Cerebellar cortex (tissue), 1 donor: ENCODE measurements around the gene EVI5.

Source experiments
- DNase-seq: peaks from one replicate; pipeline ENCODE4 v3.0.0-alpha.2; 2015; ENCODE audit warnings: low spot score

Gene EVI5

DNA sequence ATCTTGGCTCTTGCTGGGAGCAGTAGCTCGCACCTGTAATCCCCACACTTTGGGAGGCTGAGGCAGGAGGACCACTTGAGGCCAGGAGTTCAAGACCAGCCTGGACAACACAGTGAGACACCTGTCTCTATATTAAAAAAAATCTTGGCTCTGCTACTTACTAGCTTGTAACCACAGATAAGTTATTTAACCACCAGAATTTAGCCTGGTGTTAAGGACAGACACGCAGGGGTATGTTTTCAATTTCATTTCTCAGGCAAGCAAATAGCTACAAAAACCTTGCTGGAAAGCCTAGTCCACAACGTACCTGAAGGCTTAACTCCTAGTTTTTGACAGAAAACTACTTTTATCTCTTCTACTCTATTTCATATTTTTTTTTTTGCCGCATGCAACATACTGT lies 273.4 kb downstream of the EVI5 start:
- no peak for DNase-seq

DNA sequence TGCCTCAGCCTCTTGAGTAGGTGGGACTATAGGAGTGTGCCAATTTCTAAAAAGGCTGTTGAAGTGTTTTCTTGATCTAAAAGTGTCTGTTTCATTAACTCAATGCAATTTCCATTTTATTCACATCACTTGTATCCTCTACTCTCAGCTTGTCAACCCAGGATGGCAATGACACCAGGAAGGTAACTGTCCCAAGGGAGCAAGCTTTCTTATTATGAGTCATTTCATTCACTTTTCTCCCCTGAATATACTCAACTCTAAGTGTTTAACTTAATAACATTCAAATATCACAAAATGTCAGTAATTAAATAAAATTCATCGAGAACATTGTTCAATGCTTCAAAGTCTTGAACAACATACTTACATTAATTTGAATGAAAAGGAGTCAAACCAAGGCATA lies 275.3 kb downstream of the EVI5 start:
- no peak for DNase-seq

DNA sequence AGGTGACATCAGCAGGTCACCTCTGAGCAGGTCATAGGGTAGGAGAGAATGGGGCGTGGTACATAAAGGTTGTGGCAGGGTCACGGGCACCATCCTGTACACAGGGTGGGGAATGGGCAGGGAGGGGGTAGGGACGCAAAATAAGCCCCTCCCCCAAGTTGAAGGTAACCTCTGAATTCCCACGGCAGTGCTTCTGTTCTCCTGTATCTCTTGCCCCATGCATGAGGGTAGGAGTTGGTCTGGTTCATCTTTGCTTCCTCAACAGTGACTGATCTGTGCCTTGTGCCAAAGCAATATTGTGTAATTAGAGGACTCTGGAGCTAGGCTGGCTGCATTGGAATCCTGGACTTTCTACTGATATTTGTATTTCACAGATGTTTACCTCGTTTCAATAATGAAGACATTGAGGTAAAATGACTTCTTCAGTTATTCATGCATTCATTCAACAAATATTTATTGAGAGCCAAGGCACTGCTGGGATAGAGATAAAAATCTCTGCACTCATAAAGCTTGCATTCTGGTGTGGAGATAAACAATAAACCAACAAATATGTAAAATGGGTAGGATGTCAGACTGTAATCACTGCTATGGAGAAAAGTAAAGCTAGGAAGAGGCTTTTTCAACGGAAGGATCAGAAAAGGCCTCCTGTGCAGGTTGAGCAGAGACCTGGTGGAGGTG lies 279.8 kb downstream of the EVI5 start:
- no peak for DNase-seq

DNA sequence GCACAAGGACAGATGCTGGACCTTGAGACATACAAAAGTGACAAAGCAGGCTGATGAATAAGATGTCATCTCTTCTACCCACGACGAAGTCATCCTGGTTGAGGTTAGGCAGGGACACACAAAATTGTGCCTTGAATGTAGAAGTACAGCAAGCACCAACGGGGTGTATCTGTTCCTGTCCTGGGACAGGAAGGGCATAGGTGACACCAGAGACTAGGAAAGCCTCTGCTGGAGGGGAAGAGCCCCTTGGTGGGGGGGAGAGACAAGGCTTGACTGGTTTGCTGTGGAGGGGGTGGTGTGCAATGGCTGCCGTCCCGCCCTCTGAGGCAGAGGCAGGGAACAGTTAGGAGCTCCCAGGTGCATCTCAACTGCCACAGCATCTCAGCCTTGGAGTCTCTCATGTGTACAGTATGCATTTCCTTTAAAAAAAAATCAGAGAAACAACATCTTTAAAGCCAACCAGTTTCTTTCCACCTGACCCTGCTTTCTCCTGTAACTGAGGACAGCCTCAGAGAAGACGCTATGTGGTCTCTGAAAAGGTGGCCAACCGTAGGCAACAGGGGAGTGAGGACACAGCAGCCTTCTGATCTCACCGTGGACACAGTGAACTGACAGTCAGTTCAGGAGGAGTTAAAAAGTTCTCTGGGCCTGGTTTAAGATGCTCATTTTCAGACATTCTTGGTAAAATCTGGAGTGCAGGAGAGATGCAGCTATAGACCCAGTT lies 280.5 kb downstream of the EVI5 start:
- no peak for DNase-seq

DNA sequence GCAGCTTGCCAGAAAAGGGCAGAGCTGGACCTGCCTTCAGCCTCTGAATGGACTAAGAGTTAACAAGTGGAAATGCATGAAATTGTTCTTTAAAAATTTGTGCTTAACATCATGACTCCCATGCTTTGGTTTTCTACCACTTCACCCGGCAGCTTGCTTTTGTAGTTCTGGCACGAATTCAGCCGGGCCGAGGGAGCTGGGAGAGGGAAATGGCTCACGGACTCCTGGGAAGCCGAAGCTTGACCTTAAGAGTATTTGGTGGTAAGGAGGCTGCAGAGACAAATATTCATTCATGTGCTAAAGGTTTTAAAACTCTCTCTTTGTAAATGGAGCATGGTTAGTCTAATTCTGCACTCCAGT lies 281.0 kb downstream of the EVI5 start:
- no peak for DNase-seq

DNA sequence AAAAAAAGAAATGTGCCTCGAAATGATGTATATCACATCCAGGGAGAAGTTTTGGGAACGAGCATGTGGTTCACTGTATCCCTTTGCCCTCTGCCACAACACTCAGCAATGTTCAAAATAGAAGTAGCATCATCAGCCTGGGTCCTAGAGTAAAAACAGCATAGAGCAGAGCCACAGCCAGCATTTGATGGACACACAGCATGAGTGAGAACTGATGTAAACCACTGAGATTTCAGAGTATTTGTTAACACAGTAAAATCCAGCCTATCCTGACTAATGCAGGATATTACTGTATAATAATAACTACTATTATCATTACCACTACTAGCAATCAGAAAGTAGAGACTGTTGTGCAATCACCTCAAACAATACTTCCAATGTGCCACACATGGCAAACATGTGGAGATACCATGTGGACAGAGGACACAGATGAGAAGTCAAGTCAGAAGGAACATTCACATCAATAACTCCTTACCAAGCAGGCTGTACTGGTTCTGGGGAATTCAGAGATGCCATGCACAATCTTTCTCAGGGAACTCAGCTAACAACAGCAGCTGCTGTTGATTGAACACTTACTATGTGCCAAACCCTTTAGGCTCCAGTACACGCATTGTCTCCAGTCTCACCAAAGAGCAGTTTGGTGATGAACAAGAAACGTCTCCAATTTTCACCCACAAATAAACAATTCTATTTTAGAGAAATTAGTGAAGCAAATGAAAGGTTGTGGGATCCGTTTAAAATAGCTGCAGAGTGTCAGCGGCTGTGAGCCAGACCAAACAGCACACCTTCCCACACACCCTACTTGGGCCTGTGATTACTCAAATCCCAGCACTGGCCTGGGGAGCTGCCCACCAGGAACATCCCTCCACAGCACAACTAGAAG lies 281.6 kb downstream of the EVI5 start:
- DNase-seq = no peak

DNA sequence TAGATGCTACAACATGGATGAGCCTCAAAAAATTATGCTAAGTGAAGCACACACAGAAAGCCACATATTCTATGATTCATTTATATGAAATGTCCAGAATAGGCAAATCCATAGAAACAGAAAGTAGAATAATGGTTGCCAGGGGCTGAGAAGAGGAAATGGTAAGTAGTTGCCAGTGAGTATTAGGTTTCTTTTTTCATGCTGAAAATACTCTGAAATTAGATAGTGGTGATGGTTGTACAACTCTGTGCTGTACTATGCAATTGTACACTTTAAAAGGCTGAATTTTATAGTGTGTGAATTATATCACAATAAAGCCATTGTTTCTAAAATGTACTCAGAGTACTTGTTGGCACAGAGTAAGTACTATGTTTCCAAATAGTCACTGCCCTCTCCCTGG lies 282.7 kb downstream of the EVI5 start:
- DNase-seq = no peak

DNA sequence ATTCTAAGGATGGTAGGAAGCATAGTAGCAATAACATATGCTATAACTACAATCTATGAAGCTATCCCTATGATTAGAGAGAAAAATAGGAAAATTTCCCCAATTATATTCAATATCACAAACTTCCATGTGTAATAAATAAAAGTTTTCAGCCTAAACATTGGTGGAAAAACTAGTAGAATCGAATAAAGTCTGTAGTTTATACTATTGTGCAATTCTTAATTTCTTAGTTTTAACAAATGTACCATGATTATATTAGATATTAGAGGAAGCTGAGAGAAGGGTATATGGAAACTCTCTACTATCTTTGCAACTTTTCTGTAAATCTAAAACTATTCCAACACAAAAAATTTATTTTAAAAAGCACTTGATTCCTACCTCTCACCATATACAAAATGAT lies 284.4 kb downstream of the EVI5 start:
- no peak for DNase-seq

DNA sequence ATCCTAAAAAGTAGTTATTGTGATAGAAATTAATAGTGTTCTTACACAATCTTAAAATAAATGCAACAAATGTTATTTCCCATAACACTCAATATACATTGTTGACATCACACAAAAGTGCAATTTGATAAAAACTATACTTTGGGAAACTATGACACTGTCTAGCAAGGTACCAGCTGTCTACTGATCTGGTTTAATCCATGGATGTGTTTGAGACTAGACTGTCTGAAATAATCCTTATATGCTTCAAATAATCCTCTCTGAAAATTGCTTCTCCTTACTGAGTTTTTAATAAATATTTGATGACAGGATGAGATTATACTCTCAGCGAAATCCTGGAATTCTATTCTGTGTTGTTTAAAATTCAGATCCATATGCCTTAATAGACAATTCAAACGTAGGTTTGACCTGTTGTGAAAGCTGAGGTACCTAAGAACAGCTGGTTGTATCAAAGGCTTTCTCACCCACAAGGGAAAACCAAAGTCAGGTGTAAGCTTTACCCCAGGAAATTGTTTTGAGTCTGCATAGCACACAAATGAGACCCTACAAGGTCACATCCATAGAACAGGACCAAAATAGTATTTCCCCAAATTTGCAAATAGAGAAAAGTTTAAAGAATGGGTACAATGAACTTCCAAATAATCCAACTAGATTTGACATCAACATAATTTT lies 289.4 kb downstream of the EVI5 start:
- no peak for DNase-seq

DNA sequence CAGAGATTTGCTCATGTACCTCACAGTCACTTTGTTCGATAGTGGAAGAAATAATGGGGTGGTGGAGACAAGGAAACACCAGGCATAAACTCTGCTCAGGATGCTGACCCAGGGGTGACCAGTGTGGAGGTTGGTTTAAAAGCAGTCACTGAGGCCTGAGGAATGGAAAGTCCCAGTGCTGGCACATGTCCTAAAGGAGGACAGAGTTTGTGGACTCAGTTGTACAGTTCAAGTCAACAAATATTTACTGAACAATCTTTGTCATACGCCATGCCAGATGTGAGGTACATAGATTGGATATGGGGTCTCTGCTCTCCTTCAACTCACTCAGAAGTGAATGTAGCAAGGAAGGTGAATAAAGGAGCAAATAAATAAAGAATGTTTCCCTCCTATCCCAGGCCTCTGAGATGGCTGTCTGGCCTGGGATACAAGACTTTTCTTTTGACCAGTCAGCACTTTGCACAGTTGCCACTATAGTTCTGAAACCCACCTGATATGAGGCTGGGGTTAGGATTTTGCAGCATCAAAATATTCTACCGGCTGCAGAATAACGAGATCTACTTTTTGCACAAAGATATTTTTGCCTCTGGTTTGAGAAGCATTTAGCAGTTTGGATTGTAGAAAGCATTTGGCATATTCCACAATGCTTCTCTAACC lies 290.3 kb downstream of the EVI5 start:
- DNase-seq = no peak

DNA sequence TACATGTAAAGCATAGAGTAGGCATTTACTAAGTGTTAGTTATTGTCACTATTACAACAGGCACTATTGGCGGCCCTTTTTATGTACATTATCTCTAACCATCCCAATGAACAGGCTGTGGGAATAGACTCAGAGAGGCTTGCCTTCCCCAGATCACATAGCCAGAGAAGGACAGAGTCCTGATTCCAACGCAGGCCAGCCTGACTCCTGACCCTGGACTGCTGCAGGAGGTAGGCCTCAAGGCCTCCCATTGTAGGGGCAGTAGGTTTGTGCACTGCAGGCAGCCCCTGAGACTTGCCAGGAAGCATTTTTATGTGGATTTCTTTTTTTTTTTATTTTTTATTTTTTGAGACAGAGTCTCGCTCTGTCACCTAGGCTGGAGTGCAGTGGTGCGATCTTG lies 291.8 kb downstream of the EVI5 start:
- no peak for DNase-seq

DNA sequence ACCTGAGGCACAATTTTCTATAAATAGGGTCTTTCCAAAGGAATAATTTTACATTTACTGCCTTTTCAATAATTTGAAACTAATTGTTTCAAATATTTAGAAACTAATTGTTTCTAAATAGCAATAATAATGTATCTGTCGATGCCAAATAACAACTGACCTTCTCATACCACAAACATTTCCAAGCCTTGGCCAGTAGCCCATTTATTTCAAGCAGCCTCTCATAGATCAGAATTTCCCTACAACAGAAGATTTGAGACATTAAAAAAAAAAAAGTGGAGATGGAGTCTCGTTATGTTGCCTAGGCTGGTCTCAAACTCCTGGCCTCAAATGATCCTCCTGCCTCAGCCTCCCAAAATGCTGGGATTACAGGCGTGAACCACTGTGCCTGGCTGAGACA lies 296.1 kb downstream of the EVI5 start:
- DNase-seq = no peak

DNA sequence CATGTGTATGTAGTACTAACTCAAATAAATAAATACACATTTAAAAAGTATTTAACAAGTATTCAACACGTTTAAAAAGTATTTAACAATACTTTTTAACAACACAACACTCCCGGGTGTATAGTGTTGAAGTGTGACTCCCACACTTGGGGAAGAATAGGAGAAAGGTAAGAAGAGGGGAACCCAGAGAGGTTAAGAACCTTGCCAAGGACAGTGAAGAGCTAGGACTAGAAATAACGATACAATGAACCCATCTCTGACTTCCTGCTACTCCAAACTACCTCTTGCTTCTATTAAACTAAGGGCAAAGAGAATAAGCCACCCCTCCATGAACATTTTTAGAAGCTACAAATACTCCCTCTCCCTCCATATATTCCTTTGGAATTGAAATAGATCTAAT lies 296.5 kb downstream of the EVI5 start:
- no peak for DNase-seq

DNA sequence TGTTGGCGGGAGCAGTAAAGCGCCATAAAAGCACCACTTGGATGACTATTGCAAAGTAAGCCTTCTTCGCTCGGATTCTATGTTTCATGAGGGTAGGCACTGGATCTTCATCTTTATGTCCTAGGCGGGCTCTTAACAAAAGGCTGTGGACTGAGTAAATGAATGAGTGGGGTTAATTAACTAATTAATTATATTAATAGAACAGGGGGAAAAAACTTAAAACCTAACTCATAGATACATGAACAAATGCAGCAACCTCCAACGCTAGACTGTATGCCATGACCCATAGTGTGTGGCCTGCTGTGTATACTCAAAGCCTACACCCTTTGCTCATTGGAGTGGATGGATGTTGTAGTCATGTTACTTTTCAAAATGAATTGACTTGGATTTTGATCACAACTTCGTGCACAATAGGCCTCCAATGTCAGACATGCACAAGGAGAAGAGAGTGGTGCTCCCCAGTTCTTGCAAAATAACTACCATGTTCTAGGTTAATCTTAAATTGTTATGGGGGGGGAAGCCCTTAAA lies 297.8 kb downstream of the EVI5 start:
- no peak for DNase-seq

DNA sequence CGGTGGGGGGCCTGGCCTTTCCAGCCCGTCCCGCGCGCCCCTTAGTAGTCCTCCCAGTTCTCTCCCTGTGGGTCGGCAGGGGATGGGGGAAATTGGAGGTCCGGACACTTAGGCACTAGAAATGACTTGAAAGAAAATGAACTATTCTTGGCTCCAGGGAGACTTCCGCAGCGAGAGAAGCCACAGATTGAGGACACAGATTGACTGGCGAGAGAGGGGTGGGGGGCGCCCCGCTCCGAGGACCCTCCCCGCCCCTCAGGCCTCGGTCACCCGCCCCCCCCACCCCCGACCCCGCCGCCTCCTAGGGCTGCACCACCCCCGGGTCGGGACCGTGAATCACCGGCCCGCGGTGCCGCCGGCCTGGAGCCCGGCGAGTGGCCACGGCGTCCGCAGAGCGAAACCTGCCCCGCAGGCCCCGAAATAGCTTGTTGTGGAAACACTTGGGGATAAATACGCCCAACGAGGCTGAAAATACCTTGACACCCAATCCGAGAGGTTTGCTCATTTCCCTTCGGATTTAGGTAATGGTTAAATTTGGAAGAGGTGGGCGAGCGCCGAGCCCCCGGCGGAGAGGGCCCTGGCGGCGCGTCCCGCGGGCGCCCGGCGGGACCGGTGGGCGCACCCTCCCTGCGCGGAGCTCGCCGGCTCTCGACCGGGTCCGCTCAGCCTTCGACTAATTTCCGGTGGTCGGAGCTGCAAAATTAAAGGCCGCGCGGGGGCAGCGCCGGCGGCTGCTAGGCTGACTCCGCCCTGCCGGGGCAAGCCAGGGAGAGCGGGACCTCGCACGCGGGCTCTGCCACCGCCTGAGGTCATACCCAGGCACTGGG lies 298.4 kb downstream of the EVI5 start, which contains the start of gene GFI1:
Gene GFI1 (minus strand): TSS at position 675 of the 827 bp plus-strand sequence. CDS start 3,438 bp downstream, outside the sequence.
- DNase-seq = no peak

DNA sequence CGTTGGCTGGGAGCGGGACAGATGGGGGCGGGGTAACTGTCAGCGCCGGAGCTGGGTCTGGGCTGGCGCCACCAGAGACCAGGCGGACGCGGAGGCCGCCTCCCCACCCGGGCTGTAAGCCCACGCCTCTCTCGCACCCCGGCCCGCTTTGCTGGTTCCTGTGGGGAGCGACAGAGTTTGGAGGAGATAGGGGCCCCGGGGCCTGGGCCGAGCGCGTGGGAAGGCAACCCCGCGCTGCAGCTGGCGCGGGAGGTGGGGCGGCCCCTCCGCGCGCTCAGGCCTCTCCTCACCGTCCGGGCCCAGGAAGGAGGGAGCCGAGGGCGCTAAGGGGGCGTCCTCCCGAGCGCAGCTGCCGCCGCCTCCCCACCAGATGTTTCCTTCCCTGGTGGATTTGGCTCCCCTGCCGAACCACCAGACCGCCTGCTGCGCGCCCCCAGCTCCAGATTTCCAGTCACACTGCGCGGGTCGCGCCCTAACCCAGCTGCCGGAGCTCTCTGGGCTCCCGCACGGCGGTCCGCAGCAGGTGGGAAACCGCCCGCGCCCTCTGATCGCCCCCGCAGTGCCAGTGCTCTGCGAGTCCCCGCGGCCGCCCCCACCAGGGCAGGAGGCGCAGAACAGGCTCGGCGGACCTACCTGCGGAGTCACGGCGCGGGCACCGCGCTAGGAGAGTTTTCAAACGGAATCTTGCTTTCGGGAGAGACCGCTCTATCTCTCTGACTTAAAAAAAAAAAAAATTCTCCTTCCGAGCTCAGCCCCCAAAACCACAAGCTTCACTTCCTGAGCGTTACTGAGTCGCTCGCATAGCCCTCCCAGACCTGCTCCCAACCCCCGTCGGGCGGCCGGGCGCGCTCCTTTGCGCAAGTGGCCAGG lies 299.3 kb downstream of the EVI5 start:
- peak; percentile 14 for DNase-seq

DNA sequence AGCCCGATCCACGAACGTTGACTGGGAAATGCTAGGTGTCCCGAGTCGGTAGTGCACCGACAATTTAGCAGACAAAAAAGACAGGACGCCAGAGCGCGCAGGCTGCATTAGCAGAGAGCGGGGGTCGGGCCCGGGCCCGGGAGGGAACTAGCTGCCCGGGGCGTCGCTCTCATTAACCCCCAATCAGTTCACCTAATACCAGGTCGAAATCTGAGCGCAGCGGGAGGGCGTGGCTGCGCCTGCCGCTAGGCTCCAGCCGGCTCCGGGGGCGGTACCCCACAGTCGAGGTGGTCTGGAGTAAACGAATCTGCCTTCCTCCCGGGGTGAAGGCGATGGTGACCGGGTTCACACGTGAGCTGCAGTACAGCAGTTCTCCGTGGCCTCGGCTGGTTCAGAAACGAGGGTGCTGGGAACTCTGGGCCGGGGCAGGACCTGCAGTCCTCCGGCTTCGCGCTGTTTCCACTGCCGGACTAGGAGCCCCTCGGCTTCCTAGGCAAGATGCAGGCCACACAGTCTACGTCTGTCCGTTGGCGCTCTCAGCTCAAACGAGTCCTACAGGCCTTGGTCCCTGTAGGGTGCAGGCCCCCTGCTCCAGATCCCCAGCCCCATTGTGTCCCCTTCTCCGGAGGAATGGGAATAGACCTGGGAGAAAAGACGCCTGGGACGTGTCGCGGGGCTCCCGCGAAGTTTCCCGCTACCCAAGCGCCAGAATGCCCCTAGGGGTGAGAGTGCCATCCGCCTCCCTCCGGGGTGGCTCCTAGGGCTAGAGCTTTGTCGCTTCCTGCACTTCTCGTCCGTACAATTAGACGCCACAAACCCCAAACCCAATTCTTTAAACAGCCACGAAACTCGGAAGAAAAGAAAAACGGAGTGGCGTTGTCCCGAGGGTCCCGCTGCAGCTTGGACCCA lies 300.2 kb downstream of the EVI5 start:
- DNase-seq = peak; percentile 15
